GM12878 (cell line): ENCODE data around the gene NOP9. TPM values are rescaled to one million over a fixed set of nuclear protein-coding genes. Genes with fewer than 3 reads are reported as not detected.

ENCODE experiments used
- ATAC-seq: fragments of 200-7000 bp; cut with Tn5 transposase; 3 replicates; pipeline ENCODE4 v1.9.1; 2020; ENCODE audit warnings: mild to moderate bottlenecking, moderate library complexity
- BruUV-seq: library from RNA; stranded (reverse); fragments of 400-500 nt; replicated peaks from 2 replicates; lab custom pipeline; 2021; lab: Mats Ljungman, UMichigan
- CTCF ChIA-PET: fragments of 300-600 bp; sonication (Branson Sonifier 250); formaldehyde crosslinking; extraction: SDS; loops from one replicate; lab custom pipeline; 2021; ENCODE audit warnings: inconsistent platforms; lab: Yijun Ruan, JAX
- POLR2A ChIA-PET: fragments of 350-600 bp; formaldehyde crosslinking; extraction: SDS; loops from one replicate; lab custom pipeline; 2021; ENCODE audit warnings: inconsistent platforms; lab: Charles Lee
- RAD21 ChIA-PET: fragments of 300-600 bp; sonication (Branson Sonifier 250); formaldehyde crosslinking; loops from one replicate; lab custom pipeline; 2023; ENCODE audit warnings: antibody characterized with exemption; ENCODE audit not compliant: unreplicated experiment; lab: Charles Lee
- SMC1A ChIA-PET: fragments of 300-600 bp; sonication (Branson Sonifier 250); formaldehyde crosslinking; loops from one replicate; lab custom pipeline; 2023; ENCODE audit not compliant: unreplicated experiment, uncharacterized antibody; lab: Charles Lee
- DNase-seq: peaks from one replicate; pipeline ENCODE4 v3.0.0-alpha.2; 2011; ENCODE audit warnings: low read depth, low spot score
- FAIRE-seq: peaks from 3 replicates; lab custom pipeline; 2011; peaks lifted over from hg19 to GRCh38; lab: Jason Lieb, UNC
- H2AFZ ChIP-seq: 2 replicates; pipeline ENCODE4 v1.6.0; 2011; ENCODE audit warnings: low read depth, low read length, control low read depth; ENCODE audit not compliant: control insufficient read depth
- H3K27ac ChIP-seq: 2 replicates; pipeline ENCODE4 v1.5.1; 2011; ENCODE audit warnings: control low read depth; ENCODE audit not compliant: control insufficient read depth, insufficient read depth
- H3K27me3 ChIP-seq, 2 experiments: replicated peaks in 1 of 2; 2 replicates each; pipeline versions ENCODE4 v1.6.0 to v1.6.1; 2011; ENCODE audit warnings: low read length in 1 of 2; ENCODE audit not compliant: control insufficient read depth in 2 of 2, insufficient read depth in 2 of 2
- H3K36me3 ChIP-seq, 2 experiments: 2 replicates each; pipeline ENCODE4 v1.5.1; 2011; ENCODE audit warnings: low read length in 1 of 2; ENCODE audit not compliant: control insufficient read depth in 2 of 2, insufficient read depth in 2 of 2
- H3K4me1 ChIP-seq: 2 replicates; pipeline ENCODE4 v1.6.1; 2011; ENCODE audit warnings: mild to moderate bottlenecking, low read length, moderate library complexity, mixed read lengths; ENCODE audit not compliant: control insufficient read depth, insufficient read depth
- H3K4me2 ChIP-seq: 2 replicates; pipeline ENCODE4 v1.6.0; 2011; ENCODE audit warnings: control low read depth; ENCODE audit not compliant: control insufficient read depth, insufficient read depth
- H3K4me3 ChIP-seq: fragments of 200-600 bp; sonication (generic); 2 replicates; pipeline ENCODE4 v1.5.1; 2016
- H3K79me2 ChIP-seq: 2 replicates; pipeline ENCODE4 v1.6.0; 2011; ENCODE audit warnings: low read length; ENCODE audit not compliant: control insufficient read depth, insufficient read depth
- H3K9ac ChIP-seq: 2 replicates; pipeline ENCODE4 v1.8.0; 2011; ENCODE audit warnings: low read length, control low read depth, mixed read lengths; ENCODE audit not compliant: control insufficient read depth, insufficient read depth
- H3K9me3 ChIP-seq: replicated peaks from 3 replicates; pipeline ENCODE4 v1.5.1; 2011; ENCODE audit warnings: mild to moderate bottlenecking, low read length; ENCODE audit not compliant: control insufficient read depth, insufficient read depth
- H4K20me1 ChIP-seq: 2 replicates; pipeline ENCODE4 v1.6.0; 2011; ENCODE audit not compliant: control insufficient read depth, insufficient read depth
- ATF3 ChIP-seq: IDR thresholded peaks from 2 replicates; pipeline ENCODE4 v1.6.1; 2011; ENCODE audit warnings: low read depth, mild to moderate bottlenecking, low read length, moderate library complexity, borderline replicate concordance; ENCODE audit errors: extremely low read depth
- ATF7 ChIP-seq: fragments of 450-650 bp; IDR thresholded peaks from 2 replicates; pipeline ENCODE4 v1.6.1; 2016; ENCODE audit warnings: low read depth, mild to moderate bottlenecking
- BCL11A ChIP-seq: IDR thresholded peaks from 2 replicates; pipeline ENCODE4 v1.6.1; 2011; ENCODE audit warnings: low read depth, low read length
- CBFB ChIP-seq: IDR thresholded peaks from 2 replicates; pipeline ENCODE4 v1.6.1; 2016; ENCODE audit warnings: antibody characterized with exemption, low read depth
- ETV6 ChIP-seq, 2 experiments: fragments of 450-650 bp in 1 of 2; IDR thresholded peaks in 1 of 2; conservative IDR thresholded peaks in 1 of 2; 2 replicates each; pipeline ENCODE4 v1.6.1; 2014; ENCODE audit warnings: antibody characterized with exemption in 1 of 2, borderline replicate concordance in 1 of 2, low read depth in 1 of 2, mild to moderate bottlenecking in 1 of 2, moderate library complexity in 1 of 2
- GABPA ChIP-seq: IDR thresholded peaks from 2 replicates; pipeline ENCODE4 v1.6.1; 2014; ENCODE audit warnings: antibody characterized with exemption, low read depth, mild to moderate bottlenecking, inconsistent platforms
- LARP7 ChIP-seq: fragments of 450-650 bp; IDR thresholded peaks from 2 replicates; pipeline ENCODE4 v1.6.1; 2017; ENCODE audit warnings: mild to moderate bottlenecking
- MYC ChIP-seq: IDR thresholded peaks from 2 replicates; pipeline ENCODE4 v1.6.1; 2011; ENCODE audit warnings: mild to moderate bottlenecking, low read length, moderate library complexity, inconsistent platforms; ENCODE audit not compliant: insufficient read depth, insufficient replicate concordance, insufficient read length, severe bottlenecking
- PBX3 ChIP-seq: IDR thresholded peaks from 2 replicates; pipeline ENCODE4 v1.6.1; 2011; ENCODE audit warnings: mild to moderate bottlenecking, low read depth, low read length, moderate library complexity; ENCODE audit not compliant: insufficient replicate concordance
- SIN3A ChIP-seq: IDR thresholded peaks from 2 replicates; pipeline ENCODE4 v1.6.1; 2012; ENCODE audit warnings: low read depth, low read length, improper control_type of control experiment
- SREBF2 ChIP-seq: IDR thresholded peaks from 2 replicates; pipeline ENCODE4 v1.6.1; 2012; ENCODE audit warnings: mild to moderate bottlenecking, low read length
- STAT1 ChIP-seq: fragments of 450-650 bp; conservative IDR thresholded peaks from 2 replicates; pipeline ENCODE4 v1.6.1; 2014; ENCODE audit warnings: antibody characterized with exemption, mild to moderate bottlenecking
- STAT3 ChIP-seq: IDR thresholded peaks from 2 replicates; pipeline ENCODE4 v1.6.1; 2011; ENCODE audit warnings: low read depth, low read length, improper control_type of control experiment
- ZBED1 ChIP-seq: IDR thresholded peaks from 2 replicates; pipeline ENCODE4 v1.6.1; 2016; ENCODE audit warnings: borderline replicate concordance
- ZNF217 ChIP-seq: fragments of 450-650 bp; IDR thresholded peaks from 2 replicates; pipeline ENCODE4 v1.6.1; 2017; ENCODE audit warnings: antibody characterized with exemption, mild to moderate bottlenecking
- ZZZ3 ChIP-seq: IDR thresholded peaks from 2 replicates; pipeline ENCODE4 v1.6.1; 2011; ENCODE audit warnings: low read depth; ENCODE audit not compliant: control insufficient read depth, insufficient read length
- WGBS: methylation state at CpG from one replicate; pipeline ENCODE4 v1.1.6; 2016; ENCODE audit warnings: low lambda C conversion rate; ENCODE audit not compliant: insufficient replicate concordance, insufficient coverage; ENCODE audit errors: missing lambda C conversion rate; 5-methylcytosine and 5-hydroxymethylcytosine counted together
- in situ Hi-C: fragments of 300-500 bp; cut with MboI; formaldehyde crosslinking; loops from 9 replicates; pipeline ENCODE4 v1.14.3; 2018; ENCODE audit warnings: mixed read lengths
- intact Hi-C: fragments of 100-400 bp; cut with micrococcal nuclease; formaldehyde crosslinking; loops from one replicate; pipeline ENCODE4 v1.14.2; 2022; ENCODE audit not compliant: unreplicated experiment
- polyA plus RNA-seq, 11 experiments: library from polyadenylated mRNA; depleted of rRNA in 4 of 11; unstranded in 6 of 11; stranded (reverse) in 5 of 11; fragments of >200 nt; fragmentation: Nextera tagmentation in 4 of 11; fragmentation: Illumina TruSeq in 1 of 11; extraction: Ambion mirVana in 4 of 11; extraction: Trizol in 1 of 11; gene quantifications; 1 replicate in 1 of 11; 2 replicates in 10 of 11; pipeline versions ENCODE4 v1.2.1 to v1.2.3, GENCODE V29; 2011 to 2016; ENCODE audit warnings: inconsistent platforms in 2 of 11, missing spikeins in 2 of 11, low read depth in 1 of 11
- total RNA-seq, 4 experiments: library from RNA; depleted of rRNA in 3 of 4; stranded (reverse); fragments of >200 nt in 3 of 4; fragmentation: Illumina TruSeq in 1 of 4; extraction: Trizol in 1 of 4; gene quantifications; 2 replicates each; pipeline versions ENCODE4 v1.2.1 to v1.2.3, GENCODE V29; 2013 to 2021
- TF ChIP-seq, protein P1 (sequence below): fragments of 450-650 bp; IDR thresholded peaks from 2 replicates; pipeline ENCODE4 v1.6.1; 2014; ENCODE audit warnings: mild to moderate bottlenecking
- TF ChIP-seq, protein P2 (sequence below): fragments of 150-350 bp; IDR thresholded peaks from 2 replicates; pipeline ENCODE4 v1.6.1; 2014; ENCODE audit warnings: mild to moderate bottlenecking, low read depth, low read length
- TF ChIP-seq, protein P3 (sequence below): fragments of 450-650 bp; conservative IDR thresholded peaks from 2 replicates; pipeline ENCODE4 v1.6.1; 2017; ENCODE audit warnings: mild to moderate bottlenecking, moderate library complexity

The NOP9 gene
- total and polyA plus RNA-seq, 10 of the 15 experiments (the other 5 are each of a cell fraction or from before 2014, with no cell fraction given), result 2.4 to 43.9 (median 20.3) TPM

GRCh38 chr14:24349742-24350141, 50.1 kb downstream of the NOP9 start:
- no peak overlapping the region for H3K4me2 ChIP-seq
- H3K4me3 ChIP-seq, result no peak overlapping the region
- TF ChIP-seq ZNF217, result no peak
- TF ChIP-seq GABPA, result no peak
- no peak for TF ChIP-seq ETV6 (conservative IDR thresholded peaks at IDR 0.05 in 1 of 2, IDR thresholded peaks at IDR 0.05 in 1 of 2; ENCODE audit: borderline replicate concordance in 1 of 2, low read depth in 1 of 2)
- TF ChIP-seq, protein P1, sequence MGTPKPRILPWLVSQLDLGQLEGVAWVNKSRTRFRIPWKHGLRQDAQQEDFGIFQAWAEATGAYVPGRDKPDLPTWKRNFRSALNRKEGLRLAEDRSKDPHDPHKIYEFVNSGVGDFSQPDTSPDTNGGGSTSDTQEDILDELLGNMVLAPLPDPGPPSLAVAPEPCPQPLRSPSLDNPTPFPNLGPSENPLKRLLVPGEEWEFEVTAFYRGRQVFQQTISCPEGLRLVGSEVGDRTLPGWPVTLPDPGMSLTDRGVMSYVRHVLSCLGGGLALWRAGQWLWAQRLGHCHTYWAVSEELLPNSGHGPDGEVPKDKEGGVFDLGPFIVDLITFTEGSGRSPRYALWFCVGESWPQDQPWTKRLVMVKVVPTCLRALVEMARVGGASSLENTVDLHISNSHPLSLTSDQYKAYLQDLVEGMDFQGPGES, result no peak
- TF ChIP-seq LARP7, result no peak
- TF ChIP-seq, protein P2, sequence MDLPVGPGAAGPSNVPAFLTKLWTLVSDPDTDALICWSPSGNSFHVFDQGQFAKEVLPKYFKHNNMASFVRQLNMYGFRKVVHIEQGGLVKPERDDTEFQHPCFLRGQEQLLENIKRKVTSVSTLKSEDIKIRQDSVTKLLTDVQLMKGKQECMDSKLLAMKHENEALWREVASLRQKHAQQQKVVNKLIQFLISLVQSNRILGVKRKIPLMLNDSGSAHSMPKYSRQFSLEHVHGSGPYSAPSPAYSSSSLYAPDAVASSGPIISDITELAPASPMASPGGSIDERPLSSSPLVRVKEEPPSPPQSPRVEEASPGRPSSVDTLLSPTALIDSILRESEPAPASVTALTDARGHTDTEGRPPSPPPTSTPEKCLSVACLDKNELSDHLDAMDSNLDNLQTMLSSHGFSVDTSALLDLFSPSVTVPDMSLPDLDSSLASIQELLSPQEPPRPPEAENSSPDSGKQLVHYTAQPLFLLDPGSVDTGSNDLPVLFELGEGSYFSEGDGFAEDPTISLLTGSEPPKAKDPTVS, result no peak
- no peak for TF ChIP-seq ZBED1
- TF ChIP-seq STAT1, result no peak
- TF ChIP-seq SIN3A, result no peak
- no peak for TF ChIP-seq BCL11A
- TF ChIP-seq PBX3, result no peak
- TF ChIP-seq, protein P3, sequence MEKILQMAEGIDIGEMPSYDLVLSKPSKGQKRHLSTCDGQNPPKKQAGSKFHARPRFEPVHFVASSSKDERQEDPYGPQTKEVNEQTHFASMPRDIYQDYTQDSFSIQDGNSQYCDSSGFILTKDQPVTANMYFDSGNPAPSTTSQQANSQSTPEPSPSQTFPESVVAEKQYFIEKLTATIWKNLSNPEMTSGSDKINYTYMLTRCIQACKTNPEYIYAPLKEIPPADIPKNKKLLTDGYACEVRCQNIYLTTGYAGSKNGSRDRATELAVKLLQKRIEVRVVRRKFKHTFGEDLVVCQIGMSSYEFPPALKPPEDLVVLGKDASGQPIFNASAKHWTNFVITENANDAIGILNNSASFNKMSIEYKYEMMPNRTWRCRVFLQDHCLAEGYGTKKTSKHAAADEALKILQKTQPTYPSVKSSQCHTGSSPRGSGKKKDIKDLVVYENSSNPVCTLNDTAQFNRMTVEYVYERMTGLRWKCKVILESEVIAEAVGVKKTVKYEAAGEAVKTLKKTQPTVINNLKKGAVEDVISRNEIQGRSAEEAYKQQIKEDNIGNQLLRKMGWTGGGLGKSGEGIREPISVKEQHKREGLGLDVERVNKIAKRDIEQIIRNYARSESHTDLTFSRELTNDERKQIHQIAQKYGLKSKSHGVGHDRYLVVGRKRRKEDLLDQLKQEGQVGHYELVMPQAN, result no peak
- no peak for TF ChIP-seq MYC
- no peak for TF ChIP-seq SREBF2
- TF ChIP-seq ATF7, result no peak
- no peak for TF ChIP-seq STAT3
- TF ChIP-seq ZZZ3, result no peak
- no peak for TF ChIP-seq CBFB
- no peak for TF ChIP-seq ATF3
- H3K79me2 ChIP-seq, result no peaks in the 10 kb centered on the region
- in situ Hi-C loops, result no loop called here
- intact Hi-C loops, result no loop called here
- no peak overlapping the region for H3K27ac ChIP-seq
- no peaks in the 10 kb centered on the region for H3K36me3 ChIP-seq
- H3K27me3 ChIP-seq, result peaks cover 1 to 4% of the 10 kb centered on the region in 2 experiments; a peak in 3 of 4 replicates
- FAIRE-seq (no peak), DNase-seq (no peak), ATAC-seq (no peak)
- BruUV-seq, result no TSS peak
- 24% methylated on average over 5 of the region's 5 CpGs for WGBS
- no peak overlapping the region for H3K9ac ChIP-seq
- H3K4me1 ChIP-seq, result no peaks in the 10 kb centered on the region
- H3K9me3 ChIP-seq, result no peaks in the 10 kb centered on the region
- no peaks in the 10 kb centered on the region for H4K20me1 ChIP-seq
- ChIA-PET CTCF (interaction anchor here (0.9 to 1.5 kb wide), 4 partner anchors 12 to 82 kb away, joined by 3 to 7 read pairs (median 4); no protein-coding TSS in a partner anchor), SMC1A (interaction anchor here (0.6 kb wide), 1 partner anchor 69 kb away, joined by 3 read pairs; no protein-coding TSS in a partner anchor), POLR2A (interaction anchor here (1.2 kb wide), 1 partner anchor 17 kb away, joined by 3 read pairs; no protein-coding TSS in a partner anchor), RAD21 (no interaction called here)
- H2AFZ ChIP-seq, result no peak overlapping the region
